ENCODE measurements around the gene CCDC196. TPM values are rescaled to one million over a fixed set of nuclear protein-coding genes. Genes with fewer than 3 reads are reported as not detected.
A peak's percentile ranks its signal among the peaks of the same experiment; 100 is the strongest.

CCDC196 gene
- total RNA-seq, 1 experiment from 2014 or later, result not detected

DNA sequence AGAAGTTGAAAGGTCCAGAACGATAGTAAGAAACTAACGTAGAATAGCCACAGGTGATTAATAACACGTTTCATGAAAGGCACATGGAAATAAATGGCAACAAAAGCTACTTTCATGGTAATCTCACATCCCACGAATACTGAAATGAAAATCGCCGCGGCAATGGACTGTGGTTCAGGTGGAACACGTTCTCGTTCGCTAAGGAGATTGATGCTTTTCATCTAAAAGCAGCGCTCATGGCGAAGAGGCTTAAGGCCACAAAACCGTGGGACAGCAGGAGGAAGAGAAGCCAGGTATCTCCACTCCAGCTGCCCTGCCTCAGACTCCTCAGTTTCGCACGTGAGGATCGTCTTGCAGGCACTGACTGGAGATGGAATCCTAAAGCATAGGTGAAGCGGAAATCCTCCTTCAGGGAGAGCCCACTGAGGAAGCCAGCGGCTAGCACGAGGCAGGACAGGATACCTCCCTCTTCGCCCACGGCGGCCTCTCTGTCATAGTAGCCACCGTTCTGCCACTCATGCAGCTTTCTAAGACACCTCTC, 21.1 kb downstream of the CCDC196 start:
- CTCF ChIA-PET, result interaction anchor here (0.9 to 1.0 kb wide), 3 partner anchors 8 to 852 kb away, joined by 3 to 6 read pairs (median 4); partner anchors contain the start of gene ATP6V1D
- intact Hi-C loops (cut with micrococcal nuclease), result loop anchor here (5.0 kb wide), 1 partner anchor 735 kb away; the partner anchor contains the start of gene PALS1
- Histone ChIP-seq H3K4me3 (replicated peaks in 1 of 2; ENCODE audit: low read depth in 1 of 2, low read length in 2 of 2) (peak overlapping the region; percentile 82 to 92), H4K20me1 (ENCODE audit: insufficient read depth) (peaks cover 18% of the 10 kb centered on the region; the same call in 1 of the 2 replicates), H3K36me3 (ENCODE audit: control insufficient read depth in 1 of 2, insufficient read depth in 2 of 2, low read length in 2 of 2) (no peaks in the 10 kb centered on the region), H3K79me2 (ENCODE audit: insufficient read depth, low read length) (peaks cover 40% of the 10 kb centered on the region), H3K9me2 (ENCODE audit: insufficient read depth) (no peaks in the 10 kb centered on the region), H3K27me3 (ENCODE audit: insufficient read depth, low read length) (no peaks in the 10 kb centered on the region), H3K9me3 (ENCODE audit: control insufficient read depth in 1 of 2, insufficient read depth in 1 of 2, low read depth in 1 of 2, low read length in 2 of 2) (no peaks in the 10 kb centered on the region), H3K4me2 (ENCODE audit: low read length) (peak overlapping the region; percentile 91), H3K9ac (ENCODE audit: low read length) (peak overlapping the region; percentile 90), H3K4me1 (ENCODE audit: control insufficient read depth in 1 of 2, insufficient read depth in 2 of 2, low read length in 2 of 2) (peaks cover 11 to 21% of the 10 kb centered on the region in 2 experiments; a peak in 2 of 4 replicates), H2AFZ (ENCODE audit: low read depth, low read length, poor library complexity, severe bottlenecking) (peak overlapping the region; percentile 50), H3K27ac (ENCODE audit: low read depth, low read length) (peak overlapping the region; percentile 96)
- peak; percentile 34 for DNase-seq (ENCODE audit: low read depth, low spot score)
- RAD21 ChIA-PET (ENCODE audit: low non-redundant PET in 1 of 2, low total read pairs in 2 of 2, uncharacterized antibody in 2 of 2, unreplicated experiment in 2 of 2), result no interaction called here
- TSS peak; percentile 71 for BruUV-seq (replicated peaks)
- TF ChIP-seq, protein P1, sequence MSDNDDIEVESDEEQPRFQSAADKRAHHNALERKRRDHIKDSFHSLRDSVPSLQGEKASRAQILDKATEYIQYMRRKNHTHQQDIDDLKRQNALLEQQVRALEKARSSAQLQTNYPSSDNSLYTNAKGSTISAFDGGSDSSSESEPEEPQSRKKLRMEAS (IDR thresholded peaks at IDR 0.05), result no peak
- TF ChIP-seq POLR2A (IDR thresholded peaks at IDR 0.05; ENCODE audit: borderline replicate concordance, extremely low read depth, insufficient read depth, insufficient read length), result peak; percentile 4
- POLR2A ChIA-PET, result interaction anchor here (0.9 kb wide), 2 partner anchors 13 to 425 kb away, joined by 3 to 6 read pairs; no protein-coding TSS in a partner anchor
- ATAC-seq, result peak; percentile 34

DNA sequence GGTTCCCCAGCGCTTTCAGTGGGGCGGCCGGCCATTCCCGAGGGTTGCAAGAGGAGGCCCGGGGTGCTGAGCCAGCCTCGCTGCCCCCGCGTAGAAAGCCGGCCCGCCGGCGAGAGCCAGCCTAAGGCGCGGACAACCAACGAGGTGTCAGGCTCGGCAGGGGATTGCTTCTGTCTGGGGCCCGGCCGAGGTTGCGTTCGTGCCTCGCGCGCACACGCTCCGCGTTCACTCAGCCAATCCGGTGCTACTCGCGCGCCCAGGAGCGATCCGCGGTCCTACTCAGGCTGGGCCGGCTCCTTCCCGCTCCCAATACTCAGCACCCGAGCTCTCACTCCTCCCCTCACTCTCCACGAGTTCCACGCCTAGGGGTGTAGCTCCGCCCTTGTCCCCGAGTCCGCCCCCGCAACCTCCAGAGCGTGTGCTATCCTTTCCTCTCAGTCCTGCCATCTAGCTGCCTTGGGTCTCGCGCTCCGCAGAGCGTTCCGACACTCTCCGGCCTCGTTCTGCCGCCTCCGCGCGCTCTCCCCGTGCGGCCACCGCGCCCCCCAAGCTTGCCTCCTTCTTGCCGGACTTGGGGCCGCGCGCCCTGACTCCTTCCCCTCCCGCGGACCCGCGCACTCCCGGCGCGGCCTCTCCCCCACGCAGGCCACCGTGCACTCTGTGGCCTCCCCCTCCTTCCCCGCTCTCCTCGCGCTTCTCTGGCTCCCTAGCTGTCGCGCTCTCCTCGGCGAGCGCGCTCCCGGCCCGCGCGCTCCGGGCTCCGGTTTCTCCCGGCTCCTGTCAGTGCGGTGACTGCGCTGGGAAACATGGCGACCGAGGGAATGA, 21.8 kb downstream of the CCDC196 start, which contains the start of gene GPHN:
TSS of gene GPHN (plus strand) at position 426 of the 825 bp plus-strand sequence.
- ChIA-PET CTCF (interaction anchor here (0.9 to 1.0 kb wide), 3 partner anchors 9 to 852 kb away, joined by 3 to 6 read pairs (median 4); partner anchors contain the start of gene ATP6V1D), POLR2A (interaction anchor here (0.9 kb wide), 3 partner anchors 12 to 424 kb away, joined by 3 to 6 read pairs (median 3); no protein-coding TSS in a partner anchor), RAD21 (ENCODE audit: low non-redundant PET in 1 of 2, low total read pairs in 2 of 2, uncharacterized antibody in 2 of 2, unreplicated experiment in 2 of 2) (no interaction called here)
- ATAC-seq, result peak; percentile 97
- H3K4me1 ChIP-seq (ENCODE audit: control insufficient read depth in 1 of 2, insufficient read depth in 2 of 2, low read length in 2 of 2), result peaks cover 11 to 21% of the 10 kb centered on the region in 2 experiments; a peak in 2 of 4 replicates
- peak within 1 kb of the TSS; percentile 50 for H2AFZ ChIP-seq (ENCODE audit: low read depth, low read length, poor library complexity, severe bottlenecking)
- H4K20me1 ChIP-seq (ENCODE audit: insufficient read depth), result peaks cover 23% of the 10 kb centered on the region; the same call in 1 of the 2 replicates
- H3K9ac ChIP-seq (ENCODE audit: low read length), result peak within 1 kb of the TSS; percentile 90
- H3K9me3 ChIP-seq (ENCODE audit: control insufficient read depth in 1 of 2, insufficient read depth in 1 of 2, low read depth in 1 of 2, low read length in 2 of 2), result no peaks in the 10 kb centered on the region
- peak within 1 kb of the TSS; percentile 82 to 92 for H3K4me3 ChIP-seq (replicated peaks in 1 of 2; ENCODE audit: low read depth in 1 of 2, low read length in 2 of 2)
- peaks cover 47% of the 10 kb centered on the region for H3K79me2 ChIP-seq (ENCODE audit: insufficient read depth, low read length)
- no peaks in the 10 kb centered on the region for H3K9me2 ChIP-seq (ENCODE audit: insufficient read depth)
- intact Hi-C loops (cut with micrococcal nuclease), result loop anchor here (5.0 kb wide), 1 partner anchor 734 kb away; the partner anchor contains the start of gene PALS1
- peak within 1 kb of the TSS; percentile 91 for H3K4me2 ChIP-seq (ENCODE audit: low read length)
- no peaks in the 10 kb centered on the region for H3K36me3 ChIP-seq (ENCODE audit: control insufficient read depth in 1 of 2, insufficient read depth in 2 of 2, low read length in 2 of 2)
- peak; percentile 98 for DNase-seq (ENCODE audit: low read depth, low spot score)
- H3K27ac ChIP-seq (ENCODE audit: low read depth, low read length), result peak within 1 kb of the TSS; percentile 96
- no peaks in the 10 kb centered on the region for H3K27me3 ChIP-seq (ENCODE audit: insufficient read depth, low read length)
- BruUV-seq (replicated peaks), result no TSS peak
- TF ChIP-seq, protein P2, sequence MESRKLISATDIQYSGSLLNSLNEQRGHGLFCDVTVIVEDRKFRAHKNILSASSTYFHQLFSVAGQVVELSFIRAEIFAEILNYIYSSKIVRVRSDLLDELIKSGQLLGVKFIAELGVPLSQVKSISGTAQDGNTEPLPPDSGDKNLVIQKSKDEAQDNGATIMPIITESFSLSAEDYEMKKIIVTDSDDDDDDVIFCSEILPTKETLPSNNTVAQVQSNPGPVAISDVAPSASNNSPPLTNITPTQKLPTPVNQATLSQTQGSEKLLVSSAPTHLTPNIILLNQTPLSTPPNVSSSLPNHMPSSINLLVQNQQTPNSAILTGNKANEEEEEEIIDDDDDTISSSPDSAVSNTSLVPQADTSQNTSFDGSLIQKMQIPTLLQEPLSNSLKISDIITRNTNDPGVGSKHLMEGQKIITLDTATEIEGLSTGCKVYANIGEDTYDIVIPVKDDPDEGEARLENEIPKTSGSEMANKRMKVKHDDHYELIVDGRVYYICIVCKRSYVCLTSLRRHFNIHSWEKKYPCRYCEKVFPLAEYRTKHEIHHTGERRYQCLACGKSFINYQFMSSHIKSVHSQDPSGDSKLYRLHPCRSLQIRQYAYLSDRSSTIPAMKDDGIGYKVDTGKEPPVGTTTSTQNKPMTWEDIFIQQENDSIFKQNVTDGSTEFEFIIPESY (IDR thresholded peaks at IDR 0.05; ENCODE audit: extremely low read depth, insufficient replicate concordance, low read length), result peak; percentile 82
- TF ChIP-seq, protein P3, sequence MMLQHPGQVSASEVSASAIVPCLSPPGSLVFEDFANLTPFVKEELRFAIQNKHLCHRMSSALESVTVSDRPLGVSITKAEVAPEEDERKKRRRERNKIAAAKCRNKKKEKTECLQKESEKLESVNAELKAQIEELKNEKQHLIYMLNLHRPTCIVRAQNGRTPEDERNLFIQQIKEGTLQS (IDR thresholded peaks at IDR 0.05), result no peak
- no peak for TF ChIP-seq TCF7L2 (IDR thresholded peaks at IDR 0.05; ENCODE audit: borderline replicate concordance, extremely low read depth, insufficient read depth, insufficient read length)
- no peak for TF ChIP-seq EZH2phosphoT487 (IDR thresholded peaks at IDR 0.05; ENCODE audit: borderline replicate concordance)
- peak; percentile 77 for TF ChIP-seq YY1 (IDR thresholded peaks at IDR 0.05; ENCODE audit: extremely low read depth, insufficient replicate concordance, low read depth, low read length)
- TF ChIP-seq POLR2AphosphoS5 (IDR thresholded peaks at IDR 0.05; ENCODE audit: low read depth, low read length), result peak; percentile 90
- TF ChIP-seq, protein P1 (IDR thresholded peaks at IDR 0.05), result peak; percentile 96

Data from HCT116 (cell line).